Fibroblast of skin of right quadriceps (primary cell): Measurements from ENCODE around the gene IMMP2L.
"Not testable (repeated sequence)": the region's sequence is repeated elsewhere in the genome, so short reads cannot be mapped to it uniquely, and the experiment has no call there.

ENCODE experiments used
- DNase-seq: peaks from one replicate; pipeline ENCODE4 v3.0.0-alpha.2; 2013

Gene IMMP2L

DNA sequence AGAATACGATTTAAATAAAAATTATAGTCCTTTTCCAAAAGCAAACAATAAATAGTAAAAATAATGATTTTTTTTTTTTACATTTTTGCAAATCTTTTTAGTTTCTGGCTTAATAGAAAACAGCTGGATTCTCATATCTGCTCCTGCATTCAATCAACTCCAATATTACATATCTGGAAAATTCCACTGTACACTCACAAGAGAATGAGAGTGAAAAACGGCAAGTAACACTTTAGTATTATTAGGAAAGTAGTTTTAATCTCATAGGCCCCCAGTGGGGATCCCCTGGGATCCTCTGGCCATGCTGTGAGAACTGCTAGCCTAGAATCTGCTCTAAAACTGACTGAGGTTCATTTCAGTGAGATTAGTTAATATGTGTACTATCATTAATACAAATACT lies 599.9 kb downstream of the IMMP2L start:
- DNase-seq, result no peak

DNA sequence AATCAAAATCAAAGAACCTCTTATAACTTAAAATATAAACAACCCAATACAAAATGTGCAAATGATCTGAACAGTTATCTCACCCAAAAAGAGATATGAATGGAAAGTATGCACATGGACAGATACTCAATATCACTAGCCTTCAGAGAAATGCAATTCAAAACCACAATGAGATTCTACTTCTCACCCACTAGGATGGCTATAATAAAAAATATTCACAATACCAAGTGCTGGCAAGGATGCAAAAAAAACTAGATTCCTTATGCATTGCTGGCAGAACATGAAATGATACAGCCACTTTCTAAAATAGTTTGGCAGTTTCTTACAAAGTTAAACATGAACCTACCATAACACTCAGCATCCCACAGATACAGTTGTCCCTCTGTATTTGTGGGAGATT lies 601.5 kb downstream of the IMMP2L start:
- DNase-seq, result peak; percentile 12

DNA sequence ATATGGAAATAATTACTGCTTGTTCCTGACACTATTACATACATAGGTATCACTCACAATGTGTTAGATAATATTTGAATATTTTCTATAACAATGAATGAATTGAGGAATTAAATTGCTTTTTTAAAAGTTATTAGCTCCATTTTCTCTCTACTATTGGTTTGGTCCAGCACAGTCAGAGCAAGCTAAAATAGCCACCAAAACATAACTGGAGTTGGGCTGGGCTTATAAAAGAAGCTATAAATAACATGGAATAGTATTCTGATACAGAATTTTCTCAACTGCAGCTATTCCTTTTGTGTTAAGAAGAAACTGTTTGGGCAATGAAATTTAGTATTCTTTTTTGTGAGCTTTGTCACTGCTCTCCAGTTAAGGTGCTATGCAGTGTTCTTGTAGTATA lies 614.0 kb downstream of the IMMP2L start:
- DNase-seq, result no peak

DNA sequence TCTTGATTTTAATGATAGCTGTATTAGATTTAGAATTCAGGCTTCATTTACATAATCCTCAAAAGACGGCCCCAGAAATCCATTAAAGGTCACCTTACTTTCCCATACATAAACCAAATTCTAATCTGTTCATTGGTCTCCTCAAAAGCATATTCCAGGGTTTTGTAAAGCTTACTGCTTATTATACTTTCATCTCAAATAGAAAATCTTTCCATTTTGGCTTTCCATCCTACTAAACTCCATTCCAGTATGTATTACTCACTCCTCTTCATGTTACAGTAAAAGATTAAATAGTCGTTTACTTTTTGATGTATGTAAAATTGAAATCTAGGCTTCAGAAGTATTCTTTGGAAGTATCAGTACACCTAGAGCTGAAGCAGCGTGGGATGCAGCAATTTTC lies 614.9 kb downstream of the IMMP2L start:
- no peak for DNase-seq

DNA sequence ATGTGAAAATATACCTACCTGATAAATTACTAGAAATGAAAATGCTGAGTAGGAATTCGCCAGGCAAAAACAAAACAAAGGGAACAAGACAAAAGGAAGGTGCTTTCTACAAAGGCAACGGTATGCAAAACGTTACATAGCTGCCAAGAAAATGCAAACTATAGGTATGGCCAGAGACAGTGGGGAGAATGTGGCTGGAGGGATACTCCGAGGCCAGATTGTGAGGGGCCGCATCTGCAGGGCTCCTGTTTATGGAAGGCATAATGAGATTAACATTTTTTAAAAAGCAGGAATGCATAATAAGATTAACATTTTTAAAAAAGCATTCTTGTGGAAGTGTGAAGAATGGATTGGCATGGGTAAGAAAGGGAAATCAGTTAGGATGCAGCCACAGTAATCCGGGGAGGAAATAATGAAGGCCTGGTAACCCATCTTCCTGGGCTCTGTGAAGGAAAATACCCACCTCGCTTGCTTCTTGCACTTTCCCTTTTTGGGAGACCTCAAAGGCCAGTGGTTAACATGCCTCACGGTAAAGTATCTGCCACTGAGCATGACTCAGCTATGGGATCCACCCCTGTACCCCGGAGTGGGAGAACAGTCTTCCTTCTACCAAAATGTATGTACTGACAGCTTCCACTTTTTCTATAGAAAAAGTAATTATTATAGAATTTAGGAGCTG lies 617.2 kb downstream of the IMMP2L start:
- no peak for DNase-seq

DNA sequence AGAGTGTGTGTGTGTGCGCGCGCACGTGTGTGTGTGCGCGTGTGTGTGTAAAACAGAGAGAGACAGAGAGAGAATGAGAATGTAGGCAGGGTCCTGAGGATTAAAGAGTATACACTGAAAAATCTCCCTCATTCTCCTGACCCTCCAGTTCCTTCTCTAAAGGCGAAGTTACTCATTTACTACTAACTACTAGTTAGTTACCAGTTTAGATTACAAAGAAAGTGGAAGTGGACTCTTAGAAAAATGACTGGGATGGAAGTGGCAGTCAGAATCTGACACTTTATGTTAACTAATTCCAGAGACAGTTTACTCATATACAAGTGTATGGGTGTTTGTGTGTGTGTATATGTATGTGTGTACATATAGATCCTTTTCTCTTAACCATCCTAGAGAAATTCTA lies 617.8 kb downstream of the IMMP2L start:
- DNase-seq, result no peak

DNA sequence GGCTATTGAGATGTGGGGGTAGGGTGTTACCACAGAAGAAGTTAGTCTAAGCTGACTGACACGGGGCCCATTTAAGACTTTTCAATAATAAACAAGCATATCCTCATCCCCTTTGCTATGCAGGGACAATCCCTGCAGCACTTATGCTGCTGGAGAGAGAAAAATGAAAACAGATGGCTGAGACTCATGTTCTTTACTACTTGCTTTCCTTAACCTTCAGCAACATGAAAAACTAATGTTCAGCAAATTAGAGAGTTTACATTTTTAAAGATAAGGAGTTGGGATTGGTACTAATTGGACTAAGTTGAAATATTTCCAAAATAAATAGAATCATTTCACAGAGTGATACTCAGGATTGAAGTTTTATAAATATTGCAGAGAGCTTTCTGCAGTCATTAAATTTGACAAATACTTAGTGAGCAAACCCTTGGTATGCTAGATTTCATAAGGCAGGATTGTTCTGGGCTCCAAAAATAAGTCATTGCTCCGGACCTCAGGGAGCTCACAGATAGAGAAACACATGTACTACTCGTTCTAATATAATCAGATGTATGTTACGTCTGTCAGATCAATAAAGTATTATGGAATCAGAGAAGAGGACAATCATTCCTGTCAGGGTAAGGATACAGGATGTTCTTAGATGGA lies 618.5 kb downstream of the IMMP2L start:
- peak; percentile 80 for DNase-seq

DNA sequence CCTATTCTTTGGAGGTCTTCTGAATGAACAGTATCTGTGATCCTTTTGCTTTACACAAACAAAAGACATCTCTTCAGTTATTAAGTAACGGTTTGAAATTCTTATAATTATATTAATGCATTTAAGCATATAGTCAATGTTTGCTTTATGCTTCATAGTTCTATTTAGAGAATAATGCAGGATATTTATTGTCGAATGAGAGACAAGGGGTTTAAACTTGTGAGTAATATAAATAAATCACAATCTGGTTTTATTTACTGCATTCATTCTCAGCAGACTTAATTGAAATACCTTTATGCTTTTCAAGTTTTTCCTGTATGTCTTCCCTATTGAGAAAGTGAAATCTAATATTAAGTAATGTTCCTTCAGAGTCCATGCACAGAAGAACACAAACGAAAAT lies 620.9 kb downstream of the IMMP2L start:
- DNase-seq, result no peak

DNA sequence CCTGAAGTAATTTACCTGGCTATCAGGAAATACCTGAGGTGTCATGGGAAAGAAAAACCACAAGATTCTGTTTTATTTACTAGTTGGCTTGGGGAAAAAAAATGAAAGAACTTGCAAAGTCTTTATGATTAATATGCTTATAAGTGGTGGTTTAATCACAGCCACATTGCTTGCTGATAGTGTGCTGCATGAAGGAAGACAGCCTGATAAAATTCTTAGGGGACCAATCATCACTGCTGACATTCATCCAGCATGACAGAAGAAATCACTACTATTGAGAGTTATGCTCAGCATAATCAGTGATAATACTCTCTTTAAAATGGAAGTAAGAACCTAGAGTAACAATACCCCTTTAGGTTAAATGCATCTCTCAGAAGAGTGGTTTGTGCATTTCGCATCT lies 621.5 kb downstream of the IMMP2L start:
- no peak for DNase-seq

DNA sequence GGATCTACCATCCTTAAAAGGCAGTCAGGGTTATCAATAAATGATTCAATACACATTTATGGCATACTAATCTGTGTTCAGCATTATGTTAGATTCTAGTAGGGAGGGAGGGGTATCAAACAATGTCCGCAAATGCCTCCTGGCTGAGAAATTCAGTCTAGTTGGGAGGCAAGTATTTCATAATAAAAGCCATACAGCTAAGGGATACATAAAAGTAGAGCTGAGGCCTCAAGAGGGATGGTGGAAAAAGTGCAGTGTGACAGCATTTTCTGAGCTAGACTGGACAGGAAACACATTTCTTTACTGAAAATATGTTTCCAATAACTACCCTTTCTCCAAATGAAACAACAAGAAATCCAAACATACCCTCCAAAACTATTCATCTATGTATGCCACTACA lies 624.1 kb downstream of the IMMP2L start:
- DNase-seq, result no peak

DNA sequence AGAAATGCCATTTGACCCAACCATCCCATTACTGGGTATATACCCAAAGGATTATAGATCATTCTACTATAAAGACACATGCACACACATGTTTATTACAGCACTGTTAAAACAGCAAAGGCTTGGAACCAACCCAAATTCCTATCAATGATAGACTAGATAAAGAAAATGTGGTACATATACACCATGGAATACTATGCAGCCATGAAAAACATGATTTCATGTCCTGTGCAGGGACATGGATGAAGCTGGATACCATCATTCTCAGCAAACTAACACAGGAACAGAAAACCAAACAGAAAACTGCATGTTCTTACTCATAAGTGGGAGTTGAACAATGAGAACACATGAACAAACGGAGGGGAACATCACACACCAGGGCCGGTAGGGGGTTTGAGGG lies 625.6 kb downstream of the IMMP2L start:
- DNase-seq, result not testable (repeated sequence)

DNA sequence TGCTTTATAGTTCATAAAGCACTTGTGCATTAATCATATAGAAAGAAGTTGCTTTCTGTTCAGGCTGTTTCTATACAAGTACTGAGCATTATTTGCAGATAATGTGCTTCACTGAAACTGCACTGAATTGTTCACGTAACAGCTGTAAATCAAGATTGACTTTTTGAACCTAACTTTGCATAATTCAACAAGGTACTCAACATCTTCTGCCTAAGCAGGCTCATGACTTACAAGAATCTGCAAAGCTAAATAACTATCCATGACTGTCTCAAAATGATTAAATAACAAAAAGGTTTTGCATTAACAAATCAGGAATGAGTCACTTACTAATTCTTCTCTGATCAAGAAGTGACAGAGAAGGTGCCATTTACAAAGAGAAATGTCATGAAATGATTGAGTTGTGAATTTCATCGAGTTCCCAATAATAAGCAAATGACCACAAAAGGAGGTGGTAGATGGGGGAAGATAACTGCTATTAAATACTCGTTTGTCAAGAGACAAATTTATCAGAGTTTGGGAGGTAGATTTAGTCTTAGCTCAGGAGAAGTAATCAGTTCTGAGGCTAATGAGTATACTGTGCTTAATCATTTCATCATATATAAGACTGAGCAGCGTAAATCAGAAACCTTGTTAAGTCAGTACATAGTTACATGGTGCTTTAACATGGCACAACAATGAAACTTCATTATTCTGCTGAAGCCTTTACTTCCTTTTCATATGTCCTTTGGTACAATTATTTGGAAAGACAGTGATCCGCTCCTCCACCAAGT lies 632.6 kb downstream of the IMMP2L start:
- no peak for DNase-seq

DNA sequence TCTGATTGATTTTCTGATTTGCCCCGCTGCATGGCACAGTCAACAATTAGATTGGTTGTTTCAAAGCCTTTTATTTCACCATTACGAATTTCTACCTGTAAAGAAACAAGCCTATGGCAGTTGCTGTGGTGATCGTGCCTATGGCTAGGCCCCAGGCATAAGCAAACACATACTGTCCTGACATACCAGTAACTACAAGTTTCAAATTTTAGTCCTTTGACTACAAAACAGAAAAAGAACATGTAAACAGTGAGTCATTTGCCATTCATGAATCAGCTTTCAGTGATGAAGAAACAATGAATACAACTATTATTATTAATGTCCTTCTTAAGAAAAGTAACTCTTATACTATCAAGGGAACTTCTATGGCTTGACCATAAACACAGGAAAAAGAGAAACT lies 639.4 kb downstream of the IMMP2L start:
- DNase-seq, result peak; percentile 24

DNA sequence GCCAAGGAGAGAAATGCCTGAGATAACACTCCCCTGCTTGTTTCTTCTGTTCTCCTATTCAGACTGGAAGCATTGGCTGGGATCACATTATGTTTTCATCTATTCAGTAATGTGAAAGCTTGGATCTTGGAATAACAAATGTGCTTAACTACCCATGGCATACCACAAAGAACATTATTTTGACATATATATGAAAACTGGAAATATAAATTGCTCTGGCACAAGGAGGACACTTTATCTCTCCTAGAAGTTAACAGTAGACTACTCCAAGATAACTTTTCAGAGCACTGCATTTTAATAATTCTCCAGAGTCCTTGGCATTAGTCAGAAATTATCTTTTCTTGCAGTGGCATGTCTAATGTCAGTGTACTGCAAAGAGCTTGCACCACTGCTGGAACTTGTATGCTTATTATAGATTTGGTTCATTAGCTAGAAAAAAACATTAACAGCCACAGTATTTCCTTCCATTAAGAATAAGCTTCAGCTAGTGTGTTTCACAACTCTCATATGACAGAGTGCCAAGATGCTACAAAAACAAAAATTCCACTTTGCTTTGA lies 640.6 kb downstream of the IMMP2L start:
- no peak for DNase-seq

DNA sequence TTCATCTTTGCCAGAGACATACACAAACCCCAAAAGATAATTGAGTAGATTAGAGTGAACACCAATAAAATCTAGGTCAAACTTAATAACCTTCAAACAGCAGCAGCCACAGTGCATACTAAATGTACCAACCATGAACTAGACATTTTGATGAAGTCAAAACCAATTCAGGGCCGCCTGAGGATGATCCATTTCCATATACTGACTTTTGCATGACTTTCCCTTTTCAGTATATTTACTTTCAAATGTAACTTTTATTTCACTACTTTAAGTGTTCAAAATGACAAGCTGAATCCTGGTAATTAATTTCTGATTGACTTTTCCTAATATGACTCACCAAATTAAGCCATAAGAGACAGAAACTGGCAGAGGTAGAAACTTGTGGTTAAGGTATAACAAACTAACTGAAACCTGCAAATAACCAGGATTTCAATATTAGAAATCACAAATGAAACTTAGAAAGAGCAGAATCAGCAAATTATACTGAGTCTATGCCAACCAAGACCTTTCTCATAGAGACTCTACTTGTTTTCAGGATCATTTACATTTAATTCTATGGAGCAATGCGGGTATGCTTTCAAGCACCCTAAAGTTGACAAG lies 643.2 kb downstream of the IMMP2L start:
- DNase-seq, result no peak

DNA sequence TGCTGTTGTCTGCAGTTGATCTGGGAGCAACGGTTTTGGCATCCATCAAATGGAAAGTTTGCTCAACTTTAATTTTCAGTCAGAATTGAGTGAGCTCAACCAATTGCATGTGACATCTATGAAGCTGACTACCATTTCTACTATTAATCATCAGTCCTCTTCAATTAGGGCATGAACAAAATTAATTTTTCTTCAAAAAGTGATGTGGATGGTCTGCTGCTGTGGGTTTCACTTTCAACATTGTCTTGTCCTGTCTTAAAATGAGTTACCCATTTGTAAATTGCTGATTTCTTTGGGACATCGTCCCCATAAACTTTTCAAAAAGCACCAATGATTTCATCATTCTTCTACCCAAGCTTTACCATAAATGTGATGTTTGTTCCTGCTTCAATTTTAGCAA lies 648.0 kb downstream of the IMMP2L start:
- DNase-seq, result no peak

DNA sequence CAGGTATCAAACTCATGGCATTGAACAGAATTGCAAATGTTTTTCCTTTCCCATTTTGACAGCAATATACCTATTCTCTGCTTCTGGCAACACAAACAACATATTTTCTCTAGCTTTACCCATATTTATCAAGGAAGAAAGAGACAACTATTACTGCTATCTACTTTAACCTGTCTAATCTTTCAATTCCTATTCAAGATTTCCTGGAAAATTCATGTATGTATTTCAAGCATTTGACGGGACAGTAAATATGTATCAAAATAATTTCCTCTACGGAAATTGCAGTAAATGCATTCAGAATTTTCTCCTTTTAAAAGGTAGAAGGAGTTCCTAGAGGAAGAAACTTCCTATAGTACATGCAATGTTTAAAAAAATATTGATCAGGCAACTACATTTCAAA lies 650.7 kb downstream of the IMMP2L start:
- DNase-seq, result no peak

DNA sequence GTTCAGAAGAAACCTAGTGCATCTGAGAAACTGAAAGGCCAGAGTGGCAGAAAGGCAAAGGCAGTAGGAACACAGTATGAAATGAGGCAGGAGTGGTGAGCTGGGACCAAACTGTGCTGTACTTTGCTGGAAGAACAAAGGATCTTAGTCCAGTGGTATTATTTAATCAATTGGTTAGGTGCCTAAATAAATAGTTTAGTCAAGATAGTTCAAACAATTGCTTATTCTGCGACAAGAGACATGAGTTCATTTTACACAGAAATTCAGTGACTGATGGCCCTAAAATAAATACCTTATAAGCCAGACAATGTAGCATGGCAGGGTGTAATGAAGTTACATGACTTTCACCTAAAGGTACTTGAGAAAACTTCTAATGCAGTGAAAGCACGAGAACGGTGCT lies 653.2 kb downstream of the IMMP2L start:
- DNase-seq, result no peak

DNA sequence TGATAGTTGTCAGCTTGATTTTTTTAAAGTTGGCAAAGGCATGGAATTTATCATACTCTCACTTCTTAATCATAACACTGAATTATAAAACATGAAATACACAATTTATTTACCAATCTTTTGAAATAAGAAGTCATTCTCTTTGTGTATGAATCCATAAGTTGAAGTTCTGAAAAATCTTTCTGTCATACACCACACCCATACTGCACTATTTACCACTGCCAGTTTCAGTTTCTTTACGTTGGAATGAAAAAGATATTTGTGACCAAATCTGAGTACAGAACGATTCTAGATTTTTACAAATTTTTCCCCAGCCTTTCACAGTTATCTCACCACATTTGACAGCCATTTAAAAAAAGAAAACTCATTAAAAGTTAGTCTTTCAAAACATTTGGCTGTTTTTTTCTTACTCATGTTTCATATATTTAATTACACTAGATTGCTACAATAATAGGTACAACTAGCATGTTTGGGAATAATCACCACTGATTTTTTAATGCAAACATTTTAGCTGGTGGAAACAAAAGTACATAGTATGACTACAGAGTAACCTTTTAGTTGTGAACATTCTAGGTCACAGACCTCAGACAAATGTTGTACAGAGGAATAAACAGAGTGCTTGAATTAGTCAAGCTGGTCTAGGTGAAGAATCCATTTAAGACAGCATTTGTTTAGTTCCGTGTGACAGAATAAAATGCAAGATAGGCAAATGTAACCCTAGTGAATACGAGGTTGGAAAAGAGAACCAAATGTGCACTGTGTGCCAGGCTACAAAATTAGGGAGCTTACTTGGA lies 656.3 kb downstream of the IMMP2L start:
- DNase-seq, result no peak

DNA sequence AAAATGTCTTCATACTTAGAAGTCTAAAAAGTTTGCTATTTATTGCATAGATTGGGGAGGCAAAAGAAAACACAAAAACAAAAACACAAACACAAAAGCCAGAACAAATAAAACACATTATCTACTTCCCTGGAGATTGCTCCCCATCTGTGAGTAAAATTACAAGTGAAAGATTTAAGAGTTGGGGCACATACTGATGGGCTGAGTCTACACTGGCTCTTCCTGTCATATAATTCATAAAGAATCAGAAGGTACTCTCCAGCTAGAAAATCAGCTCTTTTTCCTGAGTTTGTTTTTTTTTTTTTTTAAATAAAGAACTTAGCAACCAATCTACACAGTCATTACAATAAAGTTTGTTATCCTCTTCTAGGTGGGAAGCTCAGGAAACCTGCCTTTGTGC lies 663.8 kb downstream of the IMMP2L start:
- DNase-seq, result no peak

DNA sequence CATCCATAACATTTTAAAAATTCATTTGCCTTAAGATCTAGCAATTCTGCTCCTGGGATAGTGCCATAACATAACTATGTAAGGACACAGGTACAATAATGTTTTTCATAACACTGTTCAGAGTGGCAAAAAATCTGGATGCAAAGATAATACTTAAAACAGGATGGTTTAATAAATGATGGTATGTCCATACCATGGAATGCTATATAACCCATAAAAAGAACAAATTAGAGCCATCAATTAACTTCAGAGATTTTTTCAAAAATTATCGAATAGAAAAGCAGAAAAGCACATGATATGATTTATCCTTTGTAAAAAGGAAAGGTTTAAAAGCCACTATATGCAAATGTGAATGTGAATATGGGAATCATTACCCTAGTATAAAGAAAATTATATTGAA lies 664.8 kb downstream of the IMMP2L start:
- no peak for DNase-seq

DNA sequence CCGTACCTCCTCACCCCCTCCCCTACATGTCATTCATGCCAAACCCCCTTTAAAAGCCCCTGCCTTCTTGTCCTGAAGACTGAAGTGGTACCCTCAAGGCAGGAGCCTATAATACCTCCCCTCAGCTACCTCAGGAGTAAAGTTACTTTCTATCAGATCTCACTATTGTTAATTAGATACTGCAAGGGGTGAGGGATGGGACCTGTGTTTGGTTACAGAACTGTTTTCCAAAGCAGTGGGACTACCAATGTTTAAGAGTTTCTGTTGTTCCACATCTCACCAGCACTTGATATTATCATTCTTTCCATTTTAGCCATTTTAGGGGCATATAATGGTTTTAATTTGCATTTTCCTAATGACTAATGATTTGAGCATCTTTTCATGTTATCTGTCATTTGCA lies 668.2 kb downstream of the IMMP2L start:
- DNase-seq, result no peak

DNA sequence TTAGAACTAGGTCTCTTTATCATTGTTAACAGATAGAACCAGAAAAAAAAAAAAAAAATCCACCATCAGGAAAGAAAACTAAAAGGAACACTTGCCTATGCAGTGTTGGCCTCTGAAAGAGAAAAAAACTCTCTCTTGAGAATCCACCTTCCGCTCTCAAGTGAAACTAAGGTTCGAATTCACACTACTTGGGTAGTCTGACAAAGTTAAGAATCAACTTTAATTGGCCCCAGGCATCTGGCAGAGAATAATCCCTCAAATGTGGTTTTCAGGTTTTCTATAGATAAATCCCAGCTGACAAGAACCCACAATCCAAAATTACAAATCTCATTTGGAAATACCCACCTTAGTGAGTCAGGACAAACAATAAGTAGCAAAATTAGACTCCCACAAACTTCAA lies 671.1 kb downstream of the IMMP2L start:
- DNase-seq, result no peak
